ENCODE data around the gene SETD3.

GRCh38 chr14:99397698-99398097, 83.0 kb downstream of the SETD3 start:
- TF ChIP-seq POLR2AphosphoS5 (IDR thresholded peaks at IDR 0.05; ENCODE audit: low read depth, low read length): no peak
- no peak for TF ChIP-seq TAF1 (IDR thresholded peaks at IDR 0.05; ENCODE audit: borderline replicate concordance, insufficient read depth, low read length)

Measured in PFSK-1 (cell line).